ENCODE data around the gene MBTPS1.

GRCh38 chr16:84091460-84091859 is 25.3 kb downstream of the MBTPS1 start:
- no peak for TF ChIP-seq POLR2A (IDR thresholded peaks at IDR 0.05)
- TF ChIP-seq CTCF (IDR thresholded peaks at IDR 0.05): no peak
- TF ChIP-seq POLR2AphosphoS5 (IDR thresholded peaks at IDR 0.05): no peak
- TF ChIP-seq EP300 (IDR thresholded peaks at IDR 0.05): no peak

Measured in upper lobe of left lung (tissue), 4 donors.